WERI-Rb-1 (cell line): ENCODE measurements around the gene ARHGAP23.
A peak's percentile ranks its signal among the peaks of the same experiment; 100 is the strongest.

ENCODE experiments used
- DNase-seq: peaks from one replicate; pipeline ENCODE4 v3.0.0-alpha.2; 2020
- H3K27ac ChIP-seq: fragments of 250-450 bp; sonication (Bioruptor Pico); 2 replicates; pipeline ENCODE4 v1.5.1; 2020; ENCODE audit warnings: mild to moderate bottlenecking, moderate library complexity
- H3K27me3 ChIP-seq: fragments of 250-450 bp; sonication (Bioruptor Pico); 2 replicates; pipeline ENCODE4 v1.5.1; 2021; ENCODE audit warnings: mild to moderate bottlenecking, low read depth, moderate library complexity; ENCODE audit not compliant: insufficient read depth, severe bottlenecking
- H3K36me3 ChIP-seq: fragments of 250-450 bp; sonication (Bioruptor Pico); 2 replicates; pipeline ENCODE4 v1.5.1; 2020; ENCODE audit warnings: mild to moderate bottlenecking, moderate library complexity
- H3K4me3 ChIP-seq: 2 replicates; pipeline ENCODE4 v1.5.1; 2011; ENCODE audit warnings: low read depth, mild to moderate bottlenecking, control low read depth, low read length
- H3K9me3 ChIP-seq: fragments of 250-450 bp; sonication (Bioruptor Pico); 2 replicates; pipeline ENCODE4 v1.5.1; 2021; ENCODE audit warnings: mild to moderate bottlenecking, moderate library complexity; ENCODE audit not compliant: severe bottlenecking
- TF ChIP-seq, protein P1 (sequence below): IDR thresholded peaks from 2 replicates; pipeline ENCODE4 v1.5.1; 2011; ENCODE audit warnings: low read depth, mild to moderate bottlenecking, control low read depth, inconsistent platforms, low read length

Gene ARHGAP23

DNA sequence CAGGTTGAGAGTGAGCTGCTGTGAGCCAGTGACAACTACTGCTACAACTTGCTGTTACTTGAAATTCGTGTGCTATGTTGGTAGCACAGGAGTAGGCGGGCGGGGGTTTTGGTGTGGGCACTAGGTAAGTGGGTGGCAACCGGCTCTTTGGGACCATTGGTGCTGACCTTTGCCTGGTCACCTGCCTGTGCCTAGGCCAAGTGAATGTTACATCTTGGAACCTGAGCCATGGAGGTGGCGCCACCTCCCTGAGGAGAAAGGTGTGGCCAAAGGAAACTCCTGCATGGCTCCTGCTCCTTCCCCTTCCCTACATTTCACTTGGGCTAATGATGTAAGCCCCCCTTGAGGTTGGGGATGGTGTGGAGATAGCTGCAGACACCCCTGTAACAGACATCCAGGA lies 25.4 kb upstream of the ARHGAP23 start:
- no peak overlapping the region for H3K4me3 ChIP-seq
- TF ChIP-seq, protein P1, sequence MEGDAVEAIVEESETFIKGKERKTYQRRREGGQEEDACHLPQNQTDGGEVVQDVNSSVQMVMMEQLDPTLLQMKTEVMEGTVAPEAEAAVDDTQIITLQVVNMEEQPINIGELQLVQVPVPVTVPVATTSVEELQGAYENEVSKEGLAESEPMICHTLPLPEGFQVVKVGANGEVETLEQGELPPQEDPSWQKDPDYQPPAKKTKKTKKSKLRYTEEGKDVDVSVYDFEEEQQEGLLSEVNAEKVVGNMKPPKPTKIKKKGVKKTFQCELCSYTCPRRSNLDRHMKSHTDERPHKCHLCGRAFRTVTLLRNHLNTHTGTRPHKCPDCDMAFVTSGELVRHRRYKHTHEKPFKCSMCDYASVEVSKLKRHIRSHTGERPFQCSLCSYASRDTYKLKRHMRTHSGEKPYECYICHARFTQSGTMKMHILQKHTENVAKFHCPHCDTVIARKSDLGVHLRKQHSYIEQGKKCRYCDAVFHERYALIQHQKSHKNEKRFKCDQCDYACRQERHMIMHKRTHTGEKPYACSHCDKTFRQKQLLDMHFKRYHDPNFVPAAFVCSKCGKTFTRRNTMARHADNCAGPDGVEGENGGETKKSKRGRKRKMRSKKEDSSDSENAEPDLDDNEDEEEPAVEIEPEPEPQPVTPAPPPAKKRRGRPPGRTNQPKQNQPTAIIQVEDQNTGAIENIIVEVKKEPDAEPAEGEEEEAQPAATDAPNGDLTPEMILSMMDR = peak; percentile 60
- no peaks in the 10 kb centered on the region for H3K9me3 ChIP-seq

DNA sequence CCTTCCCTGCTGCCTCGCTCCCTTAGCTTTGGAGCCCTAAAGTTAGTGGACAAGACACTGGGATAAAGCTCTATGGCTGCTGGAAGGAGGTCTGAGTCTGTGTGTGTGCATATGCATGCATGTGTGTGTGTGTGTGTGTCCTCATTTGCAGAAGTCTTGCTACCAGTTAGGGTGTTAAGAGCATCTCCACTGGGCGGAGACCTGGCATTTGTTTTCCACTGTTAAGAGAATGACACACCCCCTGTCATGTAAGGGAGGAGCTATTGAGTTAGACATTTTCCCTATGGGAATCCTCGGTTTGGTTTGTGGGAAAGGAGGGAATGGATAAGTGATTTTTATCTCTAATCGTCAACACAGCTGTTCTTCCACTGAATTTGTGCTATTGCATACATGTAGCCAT lies 24.8 kb upstream of the ARHGAP23 start:
- DNase-seq = no peak

More for the DNA sequence above, 25.4 kb upstream of the ARHGAP23 start:
- Histone ChIP-seq H3K36me3 (peaks cover 24% of the 10 kb centered on the region), H3K27ac (no peak overlapping the region), H3K27me3 (no peaks in the 10 kb centered on the region)
- DNase-seq = no peak

DNA sequence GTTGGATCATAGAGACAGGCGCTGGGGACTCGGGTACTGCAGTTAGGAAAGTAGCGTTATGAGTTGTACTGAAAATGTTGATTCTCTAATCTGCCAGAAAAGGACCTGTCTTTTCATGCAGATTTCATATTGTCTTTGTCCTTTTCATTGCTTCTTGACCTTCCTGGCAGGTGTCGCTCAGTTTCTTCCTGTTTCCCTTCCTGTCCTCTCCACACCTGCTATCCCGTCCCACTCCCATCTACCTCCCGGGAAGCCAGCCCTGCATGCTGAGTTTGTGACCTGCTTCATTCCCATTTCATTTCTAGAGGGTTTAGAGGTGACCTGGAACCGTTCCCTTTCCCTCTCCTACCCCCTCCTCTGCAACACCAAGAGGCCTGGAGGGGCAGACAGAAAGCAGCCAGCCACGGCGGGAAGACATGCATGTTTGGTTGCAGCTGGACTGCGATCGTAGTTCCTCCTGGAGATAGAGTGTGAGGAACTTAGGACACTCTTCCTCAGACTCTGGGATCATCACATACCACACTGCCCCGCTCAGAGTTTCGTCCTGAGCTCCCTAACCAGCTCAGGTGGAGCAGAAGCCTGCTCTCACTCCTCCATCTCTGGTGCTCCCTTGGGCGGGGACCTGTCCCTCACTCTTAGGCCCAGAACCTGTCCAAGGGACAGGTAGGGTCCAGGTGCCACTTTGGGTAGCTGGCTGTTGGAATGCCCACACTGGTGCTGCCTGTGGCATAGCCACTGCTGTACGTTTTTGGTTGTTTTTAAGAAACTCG lies 23.9 kb upstream of the ARHGAP23 start:
- H3K4me3 ChIP-seq = no peak overlapping the region
- DNase-seq = no peak
- TF ChIP-seq, protein P1 = no peak

More for the DNA sequence above, 24.8 kb upstream of the ARHGAP23 start:
- no peaks in the 10 kb centered on the region for H3K9me3 ChIP-seq
- TF ChIP-seq, protein P1 = no peak
- H3K27ac ChIP-seq = no peak overlapping the region
- H3K36me3 ChIP-seq = peaks cover 24% of the 10 kb centered on the region
- no peaks in the 10 kb centered on the region for H3K27me3 ChIP-seq
- no peak overlapping the region for H3K4me3 ChIP-seq

DNA sequence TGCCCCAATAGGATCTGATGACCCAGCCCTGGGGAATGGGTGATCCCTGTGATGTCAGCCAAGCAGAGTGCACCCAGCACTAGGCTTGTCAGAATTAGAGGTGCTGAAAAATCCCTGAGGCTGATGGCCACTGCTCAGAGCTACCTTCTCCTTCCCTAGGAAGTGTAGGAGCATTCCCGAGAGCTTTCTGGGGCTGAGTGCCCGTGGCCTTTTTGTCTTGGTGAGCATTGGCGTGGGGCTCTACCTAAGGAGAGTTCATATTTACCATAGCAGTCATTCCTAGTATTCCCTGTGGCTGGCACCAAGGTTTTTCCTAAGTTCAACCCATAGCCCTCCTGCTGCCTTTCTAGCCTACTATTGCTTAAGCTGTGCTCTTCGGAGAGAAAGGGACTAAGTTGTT lies 22.6 kb upstream of the ARHGAP23 start:
- H3K36me3 ChIP-seq = peaks cover 11% of the 10 kb centered on the region; the same call in 1 of the 2 replicates
- no peaks in the 10 kb centered on the region for H3K9me3 ChIP-seq
- H3K4me3 ChIP-seq = no peak overlapping the region
- no peak overlapping the region for H3K27ac ChIP-seq
- DNase-seq = no peak
- TF ChIP-seq, protein P1 = no peak
- no peaks in the 10 kb centered on the region for H3K27me3 ChIP-seq

More for the DNA sequence above, 23.9 kb upstream of the ARHGAP23 start:
- H3K27me3 ChIP-seq = no peaks in the 10 kb centered on the region
- peaks cover 21% of the 10 kb centered on the region for H3K36me3 ChIP-seq
- no peak overlapping the region for H3K27ac ChIP-seq
- H3K9me3 ChIP-seq = no peaks in the 10 kb centered on the region

DNA sequence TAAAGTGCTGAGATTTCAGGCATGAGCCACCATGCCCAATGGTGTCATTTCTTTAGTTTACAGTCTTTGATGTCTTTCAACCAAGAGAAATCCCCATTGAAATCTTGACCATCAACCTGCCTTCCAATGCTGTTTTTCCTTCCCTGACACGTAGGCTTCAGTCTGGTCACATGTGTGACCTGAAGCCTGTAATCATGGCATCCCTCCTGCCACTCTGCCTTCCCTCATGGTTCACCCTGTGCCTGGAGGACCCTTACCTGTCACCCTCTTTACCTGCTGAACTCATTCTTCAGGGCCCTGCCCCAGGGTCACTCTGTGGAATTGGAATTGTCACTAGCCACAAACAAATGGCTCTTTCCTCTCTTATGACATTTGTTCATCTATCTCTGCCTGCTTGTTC lies 18.1 kb upstream of the ARHGAP23 start:
- no peak for DNase-seq
- no peak overlapping the region for H3K27ac ChIP-seq
- TF ChIP-seq, protein P1 = no peak
- H3K27me3 ChIP-seq = no peaks in the 10 kb centered on the region
- no peak overlapping the region for H3K4me3 ChIP-seq
- no peaks in the 10 kb centered on the region for H3K36me3 ChIP-seq
- H3K9me3 ChIP-seq = no peaks in the 10 kb centered on the region
